BLaER1 (cell line): Measurements from ENCODE around the gene TRPM2.

Experiments used
- H3K27ac ChIP-seq: shearing (Covaris generic); formaldehyde crosslinking; 2 replicates; pipeline ENCODE4 v1.8.1; 2022
- H3K27me3 ChIP-seq: shearing (Covaris generic); formaldehyde crosslinking; 2 replicates; pipeline ENCODE4 v1.8.1; 2022
- H3K36me3 ChIP-seq: shearing (Covaris generic); formaldehyde crosslinking; 2 replicates; pipeline ENCODE4 v1.8.1; 2022
- H3K4me1 ChIP-seq: shearing (Covaris generic); formaldehyde crosslinking; 2 replicates; pipeline ENCODE4 v1.8.1; 2022
- H3K4me2 ChIP-seq: shearing (Covaris generic); formaldehyde crosslinking; 2 replicates; pipeline ENCODE4 v1.8.1; 2022
- H3K4me3 ChIP-seq: shearing (Covaris generic); formaldehyde crosslinking; 2 replicates; pipeline ENCODE4 v1.8.1; 2022
- H3K9ac ChIP-seq: shearing (Covaris generic); formaldehyde crosslinking; 2 replicates; pipeline ENCODE4 v1.8.1; 2022
- H3K9me3 ChIP-seq: shearing (Covaris generic); formaldehyde crosslinking; 2 replicates; pipeline ENCODE4 v1.8.1; 2022
- H4K20me1 ChIP-seq: shearing (Covaris generic); formaldehyde crosslinking; 2 replicates; pipeline ENCODE4 v1.8.1; 2022
- Cebpa-rat ChIP-seq: shearing (Covaris generic); IDR thresholded peaks from 2 replicates; pipeline ENCODE4 v1.8.1; 2022

The TRPM2 gene

GRCh38 chr21:44425895-44426662 lies 72.7 kb downstream of the TRPM2 start:
- Histone ChIP-seq H3K4me1 (peaks cover 68% of the 10 kb centered on the region), H4K20me1 (no peaks in the 10 kb centered on the region), H3K36me3 (peaks cover 38% of the 10 kb centered on the region), H3K4me3 (peak overlapping the region; percentile 66), H3K9me3 (peaks cover 29% of the 10 kb centered on the region), H3K27me3 (no peaks in the 10 kb centered on the region), H3K9ac (peak overlapping the region; percentile 81), H3K4me2 (peak overlapping the region; percentile 99), H3K27ac (peak overlapping the region; percentile 93)
- TF ChIP-seq Cebpa-rat = no peak

DNA sequence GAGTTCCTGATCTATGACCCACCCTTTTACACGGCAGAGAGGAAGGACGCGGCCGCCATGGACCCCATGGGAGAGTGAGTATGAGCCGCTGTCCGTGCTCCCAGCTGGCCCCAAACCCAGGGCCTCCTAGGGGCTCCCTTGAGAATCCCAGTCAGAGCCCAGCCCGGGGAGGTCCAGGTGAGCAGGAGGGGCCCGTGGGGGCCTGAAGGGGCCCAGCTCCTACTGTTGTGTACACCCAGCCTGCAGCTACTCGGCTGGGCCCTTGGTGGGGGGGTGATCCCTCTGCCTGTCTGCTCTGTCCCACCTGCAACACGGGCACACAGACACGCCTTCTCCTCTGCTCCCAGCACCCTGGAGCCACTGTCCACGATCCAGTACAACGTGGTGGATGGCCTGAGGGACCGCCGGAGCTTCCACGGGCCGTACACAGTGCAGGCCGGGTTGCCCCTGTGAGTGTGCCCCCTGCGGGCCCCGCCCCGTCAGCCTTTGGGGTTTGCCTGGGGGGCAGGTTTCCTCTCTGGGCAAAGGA lies 73.3 kb downstream of the TRPM2 start:
- Histone ChIP-seq H3K9ac (peak overlapping the region; percentile 81), H3K27me3 (no peaks in the 10 kb centered on the region), H4K20me1 (peaks cover 4% of the 10 kb centered on the region; the same call in 1 of the 2 replicates), H3K27ac (peak overlapping the region; percentile 93), H3K4me2 (peak overlapping the region; percentile 99), H3K4me3 (peak overlapping the region; percentile 66), H3K9me3 (peaks cover 29% of the 10 kb centered on the region), H3K4me1 (peaks cover 61% of the 10 kb centered on the region), H3K36me3 (peaks cover 37% of the 10 kb centered on the region)
- TF ChIP-seq Cebpa-rat = no peak

- H3K9me3 ChIP-seq = peaks cover 29% of the 10 kb centered on the region
- H3K4me2 ChIP-seq = peak overlapping the region; percentile 99
- H3K9ac ChIP-seq = peak overlapping the region; percentile 81
- peaks cover 11% of the 10 kb centered on the region for H4K20me1 ChIP-seq
- peak overlapping the region; percentile 66; the same call in 1 of the 2 replicates for H3K4me3 ChIP-seq
- no peak for TF ChIP-seq Cebpa-rat
- peak overlapping the region; percentile 93 for H3K27ac ChIP-seq
- peaks cover 54% of the 10 kb centered on the region for H3K4me1 ChIP-seq
- no peaks in the 10 kb centered on the region for H3K27me3 ChIP-seq
- peaks cover 44% of the 10 kb centered on the region for H3K36me3 ChIP-seq
Measured at GRCh38 chr21:44427241-44428120, 74.1 kb downstream of the TRPM2 start.

DNA sequence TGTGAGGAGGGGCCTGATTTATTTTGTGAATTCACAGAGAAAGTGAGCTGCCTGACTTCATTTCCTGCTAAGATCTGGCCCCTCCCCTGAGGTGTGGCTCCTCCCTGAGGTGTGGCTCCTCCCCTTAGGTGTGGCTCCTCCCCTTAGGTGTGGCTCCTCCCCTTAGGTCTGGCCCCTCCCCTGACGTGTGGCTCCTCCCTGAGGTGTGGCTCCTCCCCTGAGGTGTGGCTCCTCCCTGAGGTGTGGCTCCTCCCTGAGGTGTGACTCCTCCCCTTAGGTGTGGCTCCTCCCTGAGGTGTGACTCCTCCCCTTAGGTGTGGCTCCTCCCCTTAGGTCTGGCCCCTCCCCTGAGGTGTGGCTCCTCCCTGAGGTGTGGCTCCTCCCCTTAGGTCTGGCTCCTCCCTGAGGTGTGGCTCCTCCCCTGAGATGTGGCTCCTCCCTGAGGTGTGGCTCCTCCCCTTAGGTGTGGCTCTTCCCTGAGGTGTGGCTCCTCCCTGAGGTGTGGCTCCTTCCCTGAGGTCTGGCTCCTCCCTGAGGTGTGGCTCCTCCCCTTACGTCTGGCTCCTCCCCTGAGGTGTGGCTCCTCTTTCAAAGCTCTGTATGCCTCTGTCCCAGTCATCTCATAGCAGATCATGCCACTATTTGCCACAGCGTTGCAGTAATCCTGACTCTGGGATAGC lies 75.0 kb downstream of the TRPM2 start:
- H4K20me1 ChIP-seq = peaks cover 20% of the 10 kb centered on the region
- no peak overlapping the region for H3K4me3 ChIP-seq
- no peak overlapping the region for H3K4me2 ChIP-seq
- H3K9ac ChIP-seq = no peak overlapping the region
- TF ChIP-seq Cebpa-rat = no peak
- H3K27me3 ChIP-seq = no peaks in the 10 kb centered on the region
- H3K36me3 ChIP-seq = peaks cover 54% of the 10 kb centered on the region
- H3K4me1 ChIP-seq = peaks cover 52% of the 10 kb centered on the region
- peaks cover 29% of the 10 kb centered on the region for H3K9me3 ChIP-seq
- H3K27ac ChIP-seq = no peak overlapping the region

DNA sequence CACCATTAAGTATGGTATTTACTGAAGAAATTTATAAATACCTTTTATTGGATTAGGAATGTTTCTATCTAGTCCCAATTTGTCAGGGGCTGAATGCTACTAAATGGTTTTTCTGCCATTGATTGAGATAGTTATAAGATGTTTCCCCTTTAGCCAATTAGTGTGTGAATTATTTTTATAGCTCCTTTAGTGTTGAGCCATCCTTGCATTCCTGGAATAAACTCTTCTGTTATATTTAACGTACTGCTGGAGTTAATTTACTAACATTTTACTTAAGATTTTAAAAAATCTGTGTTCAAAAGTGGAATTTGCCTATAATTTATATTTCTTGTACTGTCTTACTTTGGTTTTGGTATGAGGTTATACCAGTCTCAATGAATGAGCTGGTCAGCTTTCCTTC lies 76.5 kb downstream of the TRPM2 start:
- Histone ChIP-seq H3K9me3 (peaks cover 29% of the 10 kb centered on the region), H3K36me3 (peaks cover 68% of the 10 kb centered on the region), H3K9ac (no peak overlapping the region), H3K4me3 (no peak overlapping the region), H3K27me3 (no peaks in the 10 kb centered on the region), H3K4me1 (peaks cover 52% of the 10 kb centered on the region), H3K4me2 (no peak overlapping the region), H3K27ac (no peak overlapping the region), H4K20me1 (peaks cover 35% of the 10 kb centered on the region)
- TF ChIP-seq Cebpa-rat = no peak

- Histone ChIP-seq H3K9ac (no peak overlapping the region), H3K27me3 (no peaks in the 10 kb centered on the region), H3K27ac (no peak overlapping the region), H3K4me1 (peaks cover 52% of the 10 kb centered on the region), H3K36me3 (peaks cover 83% of the 10 kb centered on the region), H4K20me1 (peaks cover 49% of the 10 kb centered on the region), H3K9me3 (peaks cover 29% of the 10 kb centered on the region), H3K4me3 (no peak overlapping the region), H3K4me2 (no peak overlapping the region)
- TF ChIP-seq Cebpa-rat = no peak
Measured at GRCh38 chr21:44431300-44431699, 77.9 kb downstream of the TRPM2 start.

DNA sequence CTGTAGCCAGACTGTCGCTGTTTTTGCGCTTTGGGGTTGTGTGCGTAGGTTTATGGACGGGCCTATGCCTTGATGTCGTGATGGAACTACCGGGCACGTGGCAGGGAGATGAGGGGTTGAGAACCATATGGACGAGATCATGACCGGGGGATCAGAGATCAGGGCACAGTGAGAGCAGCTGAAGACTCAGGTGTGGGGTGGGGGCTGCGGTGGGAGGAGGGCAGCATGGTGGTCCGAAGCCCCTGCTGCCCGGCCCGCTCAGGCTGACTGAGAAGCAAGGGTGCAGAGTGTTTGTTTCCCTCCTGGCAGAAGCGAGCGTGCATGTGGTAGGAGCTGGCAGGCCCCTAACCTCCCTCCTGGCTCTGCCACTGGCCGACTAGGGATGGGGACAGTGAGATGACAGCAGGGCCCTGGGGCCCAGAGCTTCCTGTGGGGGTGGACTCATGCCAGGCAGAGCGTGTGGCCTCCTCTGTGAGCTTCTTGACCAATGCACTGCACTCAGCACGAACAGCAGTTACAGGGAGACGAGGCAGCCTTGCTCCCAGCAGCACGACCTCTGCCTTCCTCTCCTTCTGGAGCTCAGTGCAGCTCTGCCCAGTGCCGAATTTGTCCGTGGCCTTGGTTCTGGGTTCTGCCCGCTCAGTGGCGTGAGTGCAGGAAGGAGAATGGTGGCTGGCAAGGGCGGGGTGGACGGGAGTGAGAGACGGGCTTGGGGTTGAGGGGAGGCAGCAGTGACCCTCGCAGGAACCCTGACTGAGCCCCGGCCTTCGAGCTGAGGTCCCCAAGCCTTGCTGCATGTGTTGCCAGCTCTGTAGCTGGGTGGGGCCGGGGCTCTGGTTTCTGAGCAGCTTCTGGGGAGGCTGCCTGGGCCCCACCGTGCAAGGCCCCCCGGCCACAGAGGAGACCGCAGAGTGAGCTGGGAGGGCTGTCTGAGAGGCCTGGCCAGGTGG lies 79.7 kb downstream of the TRPM2 start:
- no peak overlapping the region for H3K9ac ChIP-seq
- peaks cover 88% of the 10 kb centered on the region for H3K36me3 ChIP-seq
- H3K27ac ChIP-seq = no peak overlapping the region
- H3K4me3 ChIP-seq = no peak overlapping the region
- peaks cover 64% of the 10 kb centered on the region for H4K20me1 ChIP-seq
- no peak overlapping the region for H3K4me2 ChIP-seq
- peaks cover 23% of the 10 kb centered on the region for H3K9me3 ChIP-seq
- H3K27me3 ChIP-seq = no peaks in the 10 kb centered on the region
- TF ChIP-seq Cebpa-rat = no peak
- H3K4me1 ChIP-seq = peaks cover 50% of the 10 kb centered on the region

- peaks cover 54% of the 10 kb centered on the region for H3K4me1 ChIP-seq
- H3K27ac ChIP-seq = no peak overlapping the region
- no peaks in the 10 kb centered on the region for H3K27me3 ChIP-seq
- H4K20me1 ChIP-seq = peaks cover 67% of the 10 kb centered on the region
- H3K4me2 ChIP-seq = peak overlapping the region; percentile 30
- peaks cover 16% of the 10 kb centered on the region for H3K9me3 ChIP-seq
- peaks cover 89% of the 10 kb centered on the region for H3K36me3 ChIP-seq
- H3K9ac ChIP-seq = no peak overlapping the region
- TF ChIP-seq Cebpa-rat = no peak
- no peak overlapping the region for H3K4me3 ChIP-seq
Measured at GRCh38 chr21:44433791-44434567, 80.6 kb downstream of the TRPM2 start.
